GM19468 (cell line): ENCODE measurements around the gene ASNSD1.

Experiments
- ATAC-seq: cut with Tn5 transposase; IDR thresholded peaks from one replicate; pipeline ENCODE4 v1.9.1; 2021; ENCODE audit warnings: mild to moderate bottlenecking, moderate library complexity, moderate number of reproducible peaks; ENCODE audit not compliant: unreplicated experiment; ENCODE audit errors: extremely low read depth

ASNSD1 gene

DNA sequence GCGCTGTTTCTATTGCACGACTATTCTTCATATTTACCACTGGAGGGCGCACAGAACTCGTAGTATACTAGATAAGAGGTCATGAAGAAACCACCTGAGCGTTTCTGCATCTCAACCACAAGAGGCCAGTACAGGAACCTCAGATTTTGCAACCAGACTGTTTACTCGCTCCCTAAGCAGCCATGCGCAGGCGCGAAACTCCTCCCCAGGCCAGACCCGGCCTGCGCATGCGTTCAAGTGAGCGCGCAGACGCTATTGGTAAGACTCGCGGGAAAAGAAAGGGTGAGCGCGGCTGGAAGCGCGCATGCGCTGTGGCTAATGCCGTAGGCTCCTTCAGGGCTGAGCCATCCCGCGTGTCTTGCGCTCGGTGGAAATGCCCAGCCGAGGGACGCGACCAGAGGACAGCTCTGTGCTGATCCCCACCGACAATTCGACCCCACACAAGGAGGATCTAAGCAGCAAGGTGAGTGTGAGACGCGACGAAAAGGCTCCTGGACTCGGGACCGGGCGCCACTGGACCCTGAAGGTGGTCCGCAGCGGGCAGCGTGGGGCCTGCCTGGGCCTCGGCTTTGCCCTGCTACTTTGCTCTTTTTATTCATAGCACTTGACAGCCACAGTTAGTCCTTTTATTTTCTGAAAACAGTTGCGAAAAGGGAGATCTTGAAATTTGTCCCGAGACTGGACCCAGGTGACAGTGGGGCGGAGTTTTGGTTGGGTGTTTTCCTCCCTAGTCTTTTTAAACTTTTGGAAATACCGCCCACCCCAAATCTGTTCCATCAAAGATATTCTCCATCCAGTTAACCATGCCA, at the start of gene ASNSD1:
TSS of gene ASNSD1 (plus strand) at position 312 of the 809 bp plus-strand sequence. CDS start 4,674 bp downstream, outside the sequence.
- peak; percentile 96 for ATAC-seq

DNA sequence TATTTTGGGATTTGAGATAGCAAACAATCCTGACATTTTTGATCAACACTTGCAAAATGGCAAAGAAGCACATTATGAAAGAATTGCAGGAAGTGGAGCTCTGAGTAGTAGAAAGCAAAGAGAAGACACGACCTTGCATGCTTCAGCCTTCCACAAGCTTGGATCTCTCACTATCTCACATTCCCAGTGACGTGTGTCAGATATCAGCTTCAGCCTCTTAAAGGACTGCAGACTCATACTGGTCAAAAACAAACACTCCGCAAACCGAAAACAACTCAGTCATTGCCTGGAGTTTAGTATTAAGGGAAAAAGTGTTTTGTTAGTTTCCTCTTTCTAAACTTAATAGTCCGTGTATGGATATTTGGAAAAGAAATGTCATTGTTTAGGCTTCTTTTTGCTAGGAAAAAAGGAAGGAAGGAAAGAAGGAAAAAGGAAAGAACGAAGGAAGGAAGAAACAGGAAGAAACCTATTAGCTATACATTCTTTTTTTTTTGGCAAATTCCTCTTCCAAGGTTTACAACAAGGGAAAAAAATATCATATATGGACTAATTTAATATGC, 48.1 kb upstream of the ASNSD1 start:
- ATAC-seq = no peak

DNA sequence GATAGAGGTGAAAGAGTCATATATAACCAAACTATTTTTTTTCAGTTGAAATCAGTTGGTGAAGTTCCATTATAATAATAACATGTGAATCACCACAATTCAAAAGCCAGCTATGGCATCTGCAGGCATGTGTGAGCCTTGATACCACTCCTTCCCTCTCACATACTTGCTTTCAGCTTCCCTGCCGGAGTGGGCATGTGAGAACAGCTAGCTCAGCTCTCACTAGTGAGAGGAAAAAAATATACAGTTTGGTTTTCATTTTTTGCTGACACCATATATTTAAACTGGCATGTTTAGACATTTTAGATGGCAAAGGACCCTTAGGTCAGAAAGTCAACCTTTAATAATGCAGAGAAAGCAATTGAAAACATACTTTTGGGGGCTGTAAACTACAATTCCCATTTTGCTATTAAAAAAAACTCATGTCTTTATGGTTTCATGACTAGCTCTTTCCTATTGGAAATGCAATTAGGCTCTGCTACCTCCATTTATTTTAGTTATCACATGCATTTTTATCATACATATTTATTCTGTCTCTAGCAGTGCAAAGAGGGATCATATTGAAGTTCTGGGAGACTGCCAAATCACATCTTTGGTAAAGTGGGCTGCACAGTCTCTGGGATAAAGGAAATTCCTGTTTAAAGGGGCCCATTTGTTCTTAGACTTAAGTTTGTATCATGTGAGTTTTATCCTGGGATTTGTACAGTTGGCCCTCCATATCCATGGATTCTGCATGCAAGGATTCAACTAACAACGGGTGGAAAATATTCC, 47.4 kb upstream of the ASNSD1 start:
- no peak for ATAC-seq

DNA sequence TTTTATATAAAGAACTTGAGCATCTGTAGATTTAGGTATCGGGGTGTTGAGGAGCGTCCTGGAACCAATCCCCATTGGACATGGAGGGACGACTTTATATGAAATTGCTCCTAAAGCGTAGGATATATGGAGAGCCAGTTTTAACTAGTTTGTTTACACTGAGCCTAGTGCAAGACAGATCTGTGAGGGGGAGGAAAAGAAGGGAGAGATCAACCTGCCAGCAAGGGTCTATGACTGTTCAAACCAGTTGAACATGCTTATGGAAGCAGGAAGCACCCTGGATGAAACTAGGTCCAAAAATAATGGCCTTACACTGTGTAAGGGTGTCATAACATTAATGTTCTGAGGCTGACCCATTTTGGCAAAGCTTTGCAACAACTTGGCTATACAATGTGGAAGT, 46.7 kb upstream of the ASNSD1 start:
- ATAC-seq = no peak

DNA sequence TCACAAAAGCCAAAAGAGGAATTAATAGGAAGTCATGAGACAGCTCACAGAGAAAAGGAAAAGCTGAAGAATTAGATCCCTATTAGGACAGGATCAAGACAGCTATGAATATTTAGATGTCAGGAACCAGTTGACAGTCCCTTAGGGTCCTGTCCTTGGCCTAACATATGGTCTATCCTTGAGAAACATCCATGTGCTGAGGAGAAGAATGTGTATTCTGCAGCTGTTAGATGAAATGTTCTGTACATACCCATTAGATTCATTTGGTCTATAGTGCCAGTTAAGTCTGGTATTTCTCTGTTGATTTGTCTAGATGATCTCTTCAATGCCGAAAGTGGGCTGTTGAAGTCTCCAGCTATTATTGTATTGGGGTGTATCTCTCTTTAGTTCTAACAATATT, 43.1 kb upstream of the ASNSD1 start:
- ATAC-seq = no peak

DNA sequence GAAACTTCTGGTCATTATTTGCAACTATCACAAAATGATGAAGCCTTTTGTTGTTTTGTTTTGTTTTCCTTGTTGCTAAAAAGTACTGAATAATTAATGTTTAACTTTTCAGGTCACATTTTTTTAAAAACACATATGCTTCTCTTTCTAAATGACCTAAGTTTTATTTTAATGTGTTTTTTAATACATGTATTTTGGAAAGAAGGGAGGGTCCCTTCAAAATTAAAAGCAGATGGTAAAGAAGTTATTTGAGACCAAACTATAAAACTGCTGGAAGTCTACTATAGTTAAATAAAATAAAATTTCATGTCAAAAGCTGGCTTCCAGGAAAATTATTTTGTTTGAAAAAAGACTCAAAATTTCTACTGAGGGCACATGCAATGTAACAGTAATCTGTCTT, 39.5 kb upstream of the ASNSD1 start:
- ATAC-seq = no peak

DNA sequence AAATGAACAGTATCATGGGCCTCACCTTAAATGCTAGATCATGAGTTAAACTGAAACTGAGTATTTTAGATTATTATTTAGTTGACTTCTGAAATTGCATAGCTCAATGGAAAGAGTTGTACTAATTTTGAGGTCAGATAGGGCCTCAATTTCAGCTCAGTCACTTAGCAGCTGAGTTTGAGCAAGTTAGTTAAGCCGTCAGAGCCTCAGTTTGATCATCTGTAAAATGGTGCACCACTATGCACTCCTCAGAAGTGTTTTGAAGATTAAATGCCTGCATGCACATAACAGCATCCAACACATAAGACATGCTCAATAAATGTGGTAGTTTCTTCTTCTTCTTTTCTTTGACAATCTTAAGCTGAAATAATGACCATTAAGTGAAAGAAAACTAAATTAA, 38.2 kb upstream of the ASNSD1 start:
- ATAC-seq = no peak

DNA sequence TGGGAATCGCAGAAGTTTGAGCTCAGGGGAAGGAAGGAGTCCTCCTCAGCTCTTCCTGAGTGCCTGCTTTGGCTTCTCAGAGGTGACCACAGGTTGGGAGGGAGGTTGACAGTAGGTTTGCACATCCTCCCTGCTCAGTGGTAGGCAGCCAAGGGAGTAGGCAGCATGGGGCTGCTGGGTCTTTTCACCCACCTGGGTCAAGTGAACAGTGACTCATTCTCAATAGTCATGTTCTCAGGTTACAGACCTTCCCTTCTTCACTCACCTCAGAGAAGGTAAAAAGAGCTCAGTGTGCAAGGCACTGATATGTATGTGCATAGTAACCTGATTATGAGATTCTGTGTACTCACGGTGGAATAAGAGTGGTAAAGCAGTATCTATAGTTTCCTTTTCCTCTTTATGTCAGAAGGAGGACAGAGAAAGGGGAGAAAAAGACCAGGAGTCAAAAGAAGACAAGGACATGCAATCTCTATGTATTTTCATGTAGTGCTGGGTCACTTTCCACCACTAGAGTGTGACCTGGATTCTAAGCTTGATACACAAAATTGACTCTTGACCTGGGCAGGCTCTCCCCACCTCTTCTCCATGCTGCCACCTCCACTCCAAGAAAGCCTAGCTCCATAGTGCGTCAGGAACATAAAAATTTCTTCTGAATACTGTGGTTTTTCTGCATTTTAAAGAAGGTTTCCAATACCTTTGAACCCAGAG, 36.5 kb upstream of the ASNSD1 start:
- ATAC-seq = no peak

DNA sequence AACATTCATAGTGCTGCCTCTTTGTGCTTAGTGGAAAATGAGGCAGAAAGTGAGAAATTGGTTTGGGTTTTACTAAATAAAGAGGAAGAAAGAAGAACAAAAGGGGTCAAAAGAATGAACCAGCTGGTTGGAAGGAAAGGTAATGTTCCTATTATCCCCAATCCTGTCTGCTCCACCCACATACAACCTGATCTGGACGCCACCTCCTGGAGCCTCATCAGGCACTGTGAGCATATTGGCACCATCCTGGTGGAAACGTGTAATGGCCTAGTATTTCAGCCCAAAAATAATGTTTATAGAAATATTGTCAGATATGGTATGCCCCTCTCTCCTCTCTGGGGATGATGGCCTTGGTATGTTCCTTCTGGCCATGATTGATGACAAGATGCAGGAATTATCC, 35.6 kb upstream of the ASNSD1 start:
- no peak for ATAC-seq

DNA sequence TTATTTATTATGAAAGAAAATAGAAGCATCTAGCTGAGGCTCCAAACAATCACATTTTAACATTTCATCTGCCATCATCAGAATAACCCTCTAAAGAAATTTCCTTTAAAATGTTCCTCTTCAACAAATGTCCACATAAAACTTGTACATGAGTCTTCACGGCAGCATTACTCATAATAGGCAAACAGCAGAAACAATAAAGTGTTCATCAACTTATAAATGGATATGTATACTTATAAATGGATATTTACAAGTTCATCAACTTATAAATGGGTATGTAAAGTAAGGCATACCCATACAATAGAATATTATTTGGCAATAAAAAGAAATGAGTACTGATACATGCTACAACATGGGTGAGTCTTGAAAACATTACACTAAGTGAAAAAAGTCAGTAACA, 33.5 kb upstream of the ASNSD1 start:
- no peak for ATAC-seq

DNA sequence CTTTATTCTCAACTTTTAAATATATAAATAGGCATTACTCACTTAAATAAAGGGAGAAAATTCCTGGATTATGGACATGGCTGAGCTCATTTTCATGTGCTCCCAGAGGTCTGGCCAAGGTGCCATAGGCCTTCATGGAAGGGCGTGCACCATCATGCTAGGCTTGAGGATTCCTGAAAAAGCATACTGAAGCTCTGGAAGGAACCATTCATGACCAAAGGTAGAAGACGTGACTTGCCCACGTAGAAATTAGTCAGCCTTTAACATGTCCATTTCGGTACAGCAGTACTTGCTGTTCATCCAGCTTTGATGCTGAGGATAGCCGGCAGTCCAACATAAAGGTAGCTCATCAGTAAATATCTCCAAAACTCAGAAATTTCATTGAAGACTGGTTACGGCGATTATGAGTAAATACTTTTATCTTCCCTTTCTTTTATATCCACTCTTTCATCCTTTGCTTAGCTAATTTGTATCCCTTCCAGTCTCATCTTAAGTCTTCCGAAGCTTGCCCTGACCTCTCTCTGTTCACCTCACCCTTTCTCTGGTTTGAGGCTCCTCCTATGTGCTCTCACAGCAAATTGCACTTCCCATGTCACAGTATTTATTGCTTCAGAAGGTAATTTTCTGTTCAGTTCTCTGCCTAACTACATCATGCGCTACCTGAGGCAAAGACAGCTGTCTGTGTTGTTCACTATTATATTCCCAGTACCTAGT, 32.3 kb upstream of the ASNSD1 start:
- no peak for ATAC-seq

DNA sequence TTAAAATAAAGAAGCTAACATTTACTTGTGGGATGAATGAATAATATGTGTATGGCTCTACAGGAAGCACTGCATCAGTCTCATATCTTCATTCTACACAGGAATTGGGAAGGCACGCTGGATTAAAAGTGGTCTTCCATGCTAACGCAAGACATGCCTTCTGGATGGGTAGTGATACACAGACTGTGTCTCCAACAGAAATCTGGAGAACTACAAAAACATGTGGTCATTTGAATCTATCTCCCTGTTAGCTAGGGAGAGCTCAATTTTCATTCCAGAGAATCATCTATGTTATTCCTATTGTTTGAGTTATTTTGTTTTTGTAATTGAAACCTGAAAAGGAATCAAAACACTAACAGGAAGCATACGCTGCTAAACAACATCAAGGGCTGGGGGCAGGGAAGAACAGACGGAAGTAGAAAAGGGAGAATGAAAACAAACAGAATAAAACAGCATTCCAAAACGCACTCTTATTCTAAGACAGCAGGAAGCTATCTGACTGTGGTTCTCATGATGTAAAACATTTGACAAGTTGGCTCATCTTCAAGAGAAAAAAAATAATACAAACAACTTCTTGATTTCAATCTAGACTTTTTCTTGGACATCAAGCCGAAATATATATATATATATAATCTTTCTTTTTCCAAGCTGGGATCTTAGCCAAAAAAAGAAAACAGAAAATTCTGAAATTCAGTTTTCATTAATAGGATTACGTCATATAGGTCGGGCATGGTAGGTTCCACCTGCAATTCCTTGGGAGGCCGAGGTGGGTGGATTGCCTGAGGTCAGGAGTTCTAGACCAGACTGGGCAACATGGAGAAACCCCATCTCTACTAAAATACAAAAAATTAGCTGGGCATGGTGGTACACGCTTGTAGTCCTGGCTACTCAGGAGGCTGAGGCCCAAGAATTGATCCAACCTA, 31.5 kb upstream of the ASNSD1 start:
- no peak for ATAC-seq

DNA sequence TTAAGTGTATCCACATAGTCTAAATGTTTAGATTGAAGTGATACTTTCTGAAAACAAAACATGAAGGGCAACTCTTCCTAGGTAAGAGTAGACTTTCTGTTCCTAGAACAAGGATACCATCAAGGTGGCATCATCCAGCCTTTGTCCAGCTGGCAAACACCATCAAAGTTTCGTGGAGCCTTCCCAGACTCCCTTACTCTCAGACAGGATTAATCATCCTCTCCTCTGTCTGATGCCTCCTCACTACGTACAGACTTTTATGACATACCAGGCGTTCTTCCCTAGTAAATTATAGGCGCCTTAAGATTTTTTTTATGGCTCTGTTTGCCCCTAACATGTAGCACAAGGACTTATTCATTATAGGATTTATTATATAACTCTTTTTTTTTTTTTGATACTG, 29.4 kb upstream of the ASNSD1 start:
- ATAC-seq = no peak

DNA sequence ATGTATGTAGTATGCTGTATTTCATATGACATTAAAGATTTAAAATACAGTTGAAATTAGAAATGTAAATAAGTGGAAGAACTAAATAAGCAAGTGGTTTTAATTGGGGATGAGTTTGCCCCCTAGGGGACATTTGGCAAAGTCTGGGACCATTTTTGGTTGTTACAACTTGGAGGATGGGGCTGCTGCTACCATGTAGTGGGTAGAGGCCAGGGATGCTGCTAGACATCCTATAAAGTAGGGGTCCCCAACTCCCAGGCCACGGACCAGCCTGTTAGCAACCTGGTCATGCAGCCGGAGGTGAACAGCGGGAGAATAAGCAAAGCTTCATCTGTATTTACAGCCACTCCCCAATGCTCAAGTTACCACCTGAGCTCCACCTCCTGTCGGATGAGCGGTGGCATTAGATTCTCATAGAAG, 27.9 kb upstream of the ASNSD1 start:
- no peak for ATAC-seq

DNA sequence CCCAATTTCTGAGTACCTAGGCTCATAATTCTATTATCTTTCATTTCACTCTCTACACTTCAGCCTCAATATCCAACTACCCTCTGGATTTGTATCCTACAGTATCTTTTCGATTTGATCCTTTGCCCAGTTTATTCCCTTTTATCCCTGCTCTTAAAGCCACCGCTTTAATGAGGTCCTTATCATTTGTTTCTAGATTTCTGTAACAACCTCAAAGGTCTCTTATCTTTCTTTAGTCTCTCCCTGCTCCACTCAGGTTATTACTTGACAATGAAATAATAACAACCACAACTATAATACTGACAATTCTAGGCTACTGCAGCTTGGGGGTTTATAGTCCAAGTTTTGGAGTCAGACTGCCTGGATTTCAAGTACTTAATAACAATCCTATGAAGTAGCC, 25.9 kb upstream of the ASNSD1 start:
- no peak for ATAC-seq

DNA sequence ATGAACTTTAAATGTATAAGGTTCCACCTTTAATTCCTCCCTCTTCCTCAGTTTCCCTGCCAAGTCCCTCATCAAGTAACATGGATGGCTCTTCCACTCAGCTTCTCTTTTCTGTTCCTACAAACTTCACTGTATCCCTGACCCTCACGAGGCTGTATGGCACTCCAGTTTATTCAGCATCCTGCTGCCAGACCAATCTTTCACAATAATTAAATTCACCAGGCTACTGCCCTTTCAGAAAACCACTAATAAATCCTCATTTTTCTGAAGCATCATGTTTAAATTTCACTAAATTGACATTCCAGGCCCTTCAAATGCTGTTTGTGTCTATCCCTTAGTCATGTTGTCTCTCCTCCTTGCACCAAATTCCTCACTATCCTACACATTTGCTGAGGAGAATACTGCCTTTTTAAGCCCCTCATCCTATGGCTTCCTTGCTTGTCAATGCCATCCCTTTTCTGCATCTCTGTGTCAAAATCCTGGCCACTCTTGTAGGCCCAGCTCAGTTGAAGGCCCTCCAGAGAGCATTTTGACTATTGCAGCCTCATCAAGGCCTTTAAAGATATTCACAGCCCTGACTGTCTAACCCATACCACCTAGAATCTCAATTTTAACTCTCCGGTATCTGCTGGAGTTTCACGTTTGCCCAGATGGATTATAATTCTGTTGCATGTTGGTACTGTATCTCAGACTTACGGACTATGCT, 22.8 kb upstream of the ASNSD1 start:
- no peak for ATAC-seq

DNA sequence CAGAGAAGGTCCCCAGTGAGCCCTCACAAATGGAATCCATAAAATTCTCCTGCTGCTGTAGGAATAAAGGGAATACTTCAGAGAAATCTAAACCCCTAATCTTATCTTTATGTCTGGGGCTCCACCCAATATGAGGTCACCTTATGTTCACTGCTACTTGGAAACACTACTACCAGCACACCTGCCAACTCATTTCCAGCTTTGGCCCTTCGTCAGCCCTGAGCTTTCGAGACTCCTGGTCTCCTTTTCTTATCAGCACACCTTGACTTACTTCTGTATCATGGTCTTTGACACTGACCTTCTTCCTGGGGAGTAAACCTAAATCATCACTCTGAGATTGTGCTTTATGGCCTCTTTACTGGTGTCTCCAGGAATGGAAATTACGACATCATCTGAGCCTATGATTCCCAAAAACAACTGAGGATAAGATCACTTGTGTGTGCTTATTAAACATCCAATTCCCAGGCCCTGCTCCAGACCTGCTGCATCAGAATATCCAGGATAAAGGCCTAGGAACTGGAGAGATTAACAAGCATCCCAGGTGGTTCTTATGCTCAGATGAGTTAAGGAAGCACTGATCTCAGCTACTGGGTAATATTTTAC, 22.2 kb upstream of the ASNSD1 start:
- no peak for ATAC-seq

DNA sequence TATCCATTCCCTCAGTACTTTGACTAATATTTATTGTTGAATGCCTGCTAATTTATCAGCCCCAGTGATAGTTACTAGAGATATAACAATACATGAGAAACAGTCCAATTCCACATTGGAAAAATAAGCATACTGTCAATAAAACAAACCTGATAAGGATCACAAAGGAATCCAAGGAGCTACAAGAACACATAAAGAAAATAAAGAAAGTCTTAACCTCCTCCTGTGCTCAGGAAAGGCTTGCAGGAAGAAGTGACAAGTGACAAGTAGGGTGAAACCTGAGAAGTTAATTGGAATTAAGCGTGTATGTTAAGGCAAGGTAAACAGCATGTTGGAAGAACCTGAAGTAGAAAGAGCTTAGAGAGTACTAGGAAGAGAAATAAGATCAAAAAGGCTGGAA, 20.3 kb upstream of the ASNSD1 start:
- no peak for ATAC-seq
